Medulla oblongata (tissue), 1 donor: Measurements from ENCODE around the gene ZBTB44.
A peak's percentile ranks its signal among the peaks of the same experiment; 100 is the strongest.
"Not testable (repeated sequence)": the region's sequence is repeated elsewhere in the genome, so short reads cannot be mapped to it uniquely, and the experiment has no call there.

Experiments
- DNase-seq: peaks from one replicate; pipeline ENCODE4 v3.0.0-alpha.2; 2015; ENCODE audit errors: extremely low spot score

The ZBTB44 gene

DNA sequence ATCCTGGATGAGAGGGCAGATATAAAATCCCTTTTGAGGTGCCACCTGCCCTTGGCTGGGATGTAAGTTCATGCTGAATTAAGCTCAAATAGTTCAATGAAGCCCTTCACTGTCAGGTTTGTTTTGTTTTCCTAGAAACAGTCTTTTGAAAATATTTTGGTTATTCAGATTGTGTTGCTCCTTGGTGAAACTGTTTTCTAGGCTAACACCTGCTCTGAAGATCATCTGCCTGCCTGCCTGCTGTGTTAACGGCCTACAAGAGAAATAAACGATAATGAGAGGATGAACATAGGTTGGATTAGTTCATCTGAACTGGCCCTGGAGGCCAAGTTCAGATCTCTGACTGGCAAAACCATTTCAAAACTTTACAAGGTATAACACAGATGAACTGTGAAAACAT lies 67.4 kb downstream of the ZBTB44 start:
- DNase-seq, result no peak

DNA sequence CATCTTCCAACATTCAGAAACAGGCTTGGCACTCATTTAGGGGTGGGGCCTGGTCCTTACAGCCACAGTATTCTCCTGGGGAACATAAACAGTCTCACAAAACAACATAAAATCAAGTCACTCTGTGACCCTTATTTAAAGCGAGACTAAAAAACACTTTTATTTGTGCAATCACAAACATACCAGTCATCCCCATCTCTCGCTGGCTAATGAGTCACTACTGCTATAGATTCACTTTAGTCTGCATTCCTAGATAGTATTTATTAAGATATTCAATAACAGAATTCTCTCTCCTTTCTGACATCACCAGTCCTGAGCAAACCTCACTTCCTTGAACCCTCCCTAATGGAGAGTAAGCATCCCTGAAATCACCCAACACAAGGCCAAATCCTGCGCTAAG lies 68.0 kb downstream of the ZBTB44 start:
- no peak for DNase-seq

DNA sequence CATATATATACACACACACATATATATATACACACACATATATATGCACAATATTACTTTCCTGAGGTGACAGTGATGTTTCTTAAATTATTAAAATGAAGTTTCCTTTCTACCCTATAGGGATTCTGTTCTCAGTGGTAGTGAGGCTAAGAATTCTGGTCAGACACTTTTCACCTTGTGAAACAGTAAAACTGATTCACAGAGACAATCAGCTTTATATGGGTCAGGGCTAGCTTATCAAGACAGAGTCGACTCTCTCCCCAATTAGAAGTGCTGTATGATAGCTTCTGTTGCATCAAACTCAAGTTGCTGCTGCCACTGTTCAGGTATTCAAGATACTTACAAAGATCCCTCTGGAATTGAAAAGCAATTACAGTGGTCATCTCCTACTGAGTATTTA lies 68.4 kb downstream of the ZBTB44 start:
- DNase-seq, result no peak

DNA sequence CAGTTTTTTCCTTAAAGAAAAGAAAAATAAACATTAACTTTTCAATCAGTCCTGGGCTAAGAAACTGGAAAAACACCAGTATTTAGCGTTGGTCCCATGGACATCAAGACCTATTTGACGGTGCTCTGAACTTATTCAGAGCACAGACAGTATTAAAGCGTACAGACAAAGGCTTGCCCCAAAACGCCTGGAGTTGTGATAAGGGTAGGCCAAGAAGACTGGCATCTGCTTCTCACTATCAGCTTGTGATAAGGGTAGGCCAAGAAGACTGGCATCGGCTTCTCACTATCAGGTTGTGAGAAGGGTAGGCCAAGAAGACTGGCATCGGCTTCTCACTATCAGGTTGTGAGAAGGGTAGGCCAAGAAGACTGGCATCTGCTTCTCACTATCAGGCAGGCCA lies 69.3 kb downstream of the ZBTB44 start:
- DNase-seq, result not testable (repeated sequence)

DNA sequence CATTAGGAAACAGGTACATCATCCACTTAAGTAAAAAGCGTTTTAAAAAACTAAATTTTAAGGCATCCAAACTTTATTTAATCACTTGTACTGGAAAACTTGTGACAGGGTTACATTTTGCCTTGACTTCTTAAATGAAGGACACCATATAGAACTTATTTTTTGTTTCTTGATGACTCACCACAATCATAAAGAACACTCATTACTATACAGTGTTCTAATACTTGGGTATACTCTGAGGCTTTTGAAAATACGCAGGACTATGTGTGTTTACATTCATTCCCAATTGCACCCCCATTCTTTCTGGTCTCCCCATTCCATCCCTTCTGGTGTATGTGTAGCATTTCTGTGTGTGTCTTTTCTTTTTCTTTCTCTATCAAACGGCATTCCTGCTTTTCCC lies 69.9 kb downstream of the ZBTB44 start:
- no peak for DNase-seq

DNA sequence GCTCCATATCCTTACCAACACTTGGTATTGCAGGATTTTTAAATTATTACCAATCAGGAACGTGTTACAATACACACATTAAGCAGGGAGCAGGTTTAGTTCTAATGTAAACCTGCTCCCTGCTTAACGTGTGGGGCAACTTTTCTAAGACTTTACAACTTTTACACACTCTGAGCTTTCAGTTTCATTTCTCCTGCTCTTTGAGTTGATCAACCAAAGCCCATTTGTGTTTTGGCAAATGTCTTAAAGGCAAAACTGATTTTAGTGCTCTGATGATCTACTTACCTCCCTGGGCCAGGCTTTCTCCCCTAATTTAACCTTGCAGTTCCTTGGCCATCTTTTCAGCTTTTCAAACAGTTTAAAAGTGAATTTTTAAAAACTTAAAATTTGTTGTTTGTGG lies 70.9 kb downstream of the ZBTB44 start:
- DNase-seq, result no peak

DNA sequence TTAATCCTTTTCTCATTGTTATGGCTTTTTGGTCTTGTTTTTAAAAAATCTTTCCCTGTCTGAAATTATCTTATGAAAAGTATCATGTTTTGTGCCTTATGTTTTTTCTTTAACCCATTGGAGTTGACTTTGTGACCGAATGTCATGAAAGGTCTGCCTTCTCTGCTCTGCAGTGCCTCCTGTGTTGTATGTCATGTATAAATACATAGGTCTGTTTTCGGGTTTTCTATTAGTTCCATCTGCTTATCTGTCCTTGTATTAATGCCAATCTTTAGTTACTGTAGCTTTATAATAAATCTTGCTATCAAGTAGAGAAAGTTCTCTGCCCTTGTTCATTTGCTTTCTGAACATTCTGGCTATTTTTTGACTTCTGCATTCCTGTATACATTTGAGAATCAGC lies 73.0 kb downstream of the ZBTB44 start:
- DNase-seq, result no peak

DNA sequence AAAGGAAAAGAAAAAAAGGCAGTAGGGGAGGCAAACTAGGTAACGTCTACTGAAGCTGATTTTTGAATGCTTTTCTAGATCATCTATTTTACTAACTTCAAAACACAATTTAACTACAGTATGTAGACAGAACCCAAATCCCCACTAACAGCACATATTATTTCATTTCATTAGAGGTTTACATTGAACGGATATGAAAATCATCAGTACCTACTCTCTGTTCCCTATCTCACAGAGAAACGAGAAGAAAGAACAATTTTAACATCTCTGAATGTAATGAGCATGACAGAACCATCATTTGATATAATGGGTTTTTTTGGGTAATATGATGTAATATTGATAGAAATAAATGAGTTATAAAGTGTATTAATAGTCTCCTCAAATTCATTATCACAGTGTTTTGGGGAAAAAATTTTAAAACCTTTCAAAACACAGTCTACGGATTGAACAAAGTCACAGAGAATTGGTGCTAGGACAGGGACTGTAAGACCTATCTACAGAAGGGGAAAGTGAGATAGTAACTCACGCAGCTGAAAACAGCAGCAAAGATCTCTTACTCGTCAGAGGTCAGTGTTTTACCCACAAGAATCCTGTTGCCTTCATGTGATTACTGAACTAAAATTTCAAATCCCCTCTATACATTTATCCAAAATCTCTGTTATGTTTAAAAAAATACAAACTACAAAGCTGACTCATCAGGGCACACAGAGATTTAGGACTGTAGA lies 77.3 kb downstream of the ZBTB44 start:
- DNase-seq, result no peak

DNA sequence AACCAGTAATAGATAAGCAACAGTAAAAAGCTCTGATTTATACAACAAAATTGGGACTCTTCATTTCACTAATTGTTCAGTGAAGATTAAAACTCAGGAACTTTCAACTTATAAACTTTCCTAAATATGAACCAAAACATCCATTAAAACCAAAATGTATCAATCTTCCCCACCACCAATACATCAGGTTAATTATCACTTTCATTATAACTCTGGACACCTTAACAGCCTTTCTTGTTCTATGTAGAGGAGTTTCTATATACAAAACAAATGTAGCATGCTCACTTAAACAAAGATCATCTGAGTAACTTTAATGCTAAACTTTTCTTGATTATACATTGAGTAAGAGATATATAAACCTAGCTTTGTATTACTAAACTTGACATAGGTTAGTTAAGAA lies 80.4 kb downstream of the ZBTB44 start:
- DNase-seq, result no peak

DNA sequence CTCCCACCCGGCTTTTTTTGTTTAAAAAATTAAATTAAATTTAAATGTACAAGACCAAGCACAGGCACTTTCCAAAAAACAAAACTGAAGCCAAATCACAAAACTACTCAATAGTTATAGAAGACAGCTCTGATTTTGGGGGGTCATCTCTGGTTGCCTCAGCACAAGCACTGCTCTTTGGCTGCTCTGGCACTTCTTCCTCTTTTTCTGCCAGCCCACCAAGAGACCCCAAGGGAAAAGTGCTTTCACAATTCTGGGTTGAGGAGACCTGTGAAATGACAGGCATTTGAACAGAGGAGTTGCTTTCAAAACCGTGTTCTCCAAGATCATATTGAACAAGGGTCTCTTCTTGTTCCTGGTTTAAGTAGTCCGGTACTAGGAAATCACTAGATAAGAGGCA lies 80.8 kb downstream of the ZBTB44 start:
- DNase-seq, result not testable (repeated sequence)

DNA sequence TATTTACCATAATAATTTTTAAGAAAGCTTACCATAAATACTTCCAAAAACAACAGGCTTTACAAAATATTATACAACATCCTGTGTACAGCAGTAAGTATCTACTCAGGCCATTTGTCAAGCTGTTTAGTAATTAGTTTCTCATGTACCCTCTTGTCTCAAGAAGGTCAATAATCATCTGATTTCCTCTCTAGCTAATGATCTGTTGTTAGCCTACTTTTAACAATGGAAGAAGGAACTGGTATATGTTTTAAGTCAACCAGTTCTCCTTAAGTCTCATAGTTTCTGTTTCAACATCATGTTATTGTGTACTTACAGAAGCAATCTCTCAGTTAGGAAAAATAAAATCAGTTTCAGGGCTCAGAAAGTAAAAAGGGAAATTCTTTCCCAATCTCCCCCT lies 81.2 kb downstream of the ZBTB44 start:
- DNase-seq, result not testable (repeated sequence)

DNA sequence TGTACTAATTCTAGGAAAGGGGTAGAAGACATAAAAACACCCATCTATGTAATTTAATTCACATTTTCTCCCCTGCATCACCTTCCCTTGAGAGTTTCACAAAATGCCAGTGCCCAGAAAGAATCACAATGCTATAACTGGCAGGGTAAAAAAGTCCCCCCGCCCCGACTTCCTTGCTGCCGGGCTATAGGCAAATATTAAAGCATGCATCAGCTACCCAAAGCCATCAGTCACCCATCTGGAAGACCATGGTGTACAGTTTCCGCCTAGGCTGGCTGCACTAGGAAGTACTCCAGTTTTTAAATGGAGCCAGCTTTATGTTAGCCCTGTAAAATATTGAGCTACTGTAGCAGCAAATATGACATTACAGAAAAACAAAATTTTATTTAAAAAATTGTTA lies 87.3 kb downstream of the ZBTB44 start:
- no peak for DNase-seq

DNA sequence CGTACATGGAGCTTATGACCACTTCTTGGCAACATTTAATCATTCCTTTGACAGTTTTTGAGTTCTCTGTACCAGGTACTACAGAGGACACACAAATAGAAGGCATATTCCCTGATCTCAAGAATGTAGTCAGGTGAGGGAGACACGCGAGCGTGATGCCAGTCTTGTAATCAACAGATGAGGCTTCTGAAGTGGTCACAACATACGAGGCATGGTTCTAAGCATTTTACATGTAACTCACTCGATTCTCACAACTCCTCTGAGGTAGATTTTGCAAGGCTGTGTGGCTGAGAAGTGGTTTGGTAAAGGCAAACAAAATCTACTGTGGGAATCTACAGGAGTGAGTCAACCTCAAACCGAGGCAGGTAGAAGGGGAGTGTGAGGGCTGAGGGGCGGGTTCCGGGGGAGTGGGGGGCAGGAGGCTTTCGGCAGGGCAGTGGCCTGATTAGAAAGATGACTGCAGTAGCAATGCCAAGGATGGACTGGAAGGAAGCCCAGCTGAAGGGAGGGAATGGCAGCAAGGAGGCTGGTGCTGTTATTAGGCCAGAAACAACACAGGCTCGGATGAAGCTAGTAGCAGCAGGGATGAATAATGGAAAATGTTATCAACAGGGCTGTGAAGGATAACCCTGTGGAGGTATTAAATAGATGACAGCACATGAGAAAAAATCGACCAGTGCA lies 91.3 kb downstream of the ZBTB44 start:
- DNase-seq, result peak; percentile 15

DNA sequence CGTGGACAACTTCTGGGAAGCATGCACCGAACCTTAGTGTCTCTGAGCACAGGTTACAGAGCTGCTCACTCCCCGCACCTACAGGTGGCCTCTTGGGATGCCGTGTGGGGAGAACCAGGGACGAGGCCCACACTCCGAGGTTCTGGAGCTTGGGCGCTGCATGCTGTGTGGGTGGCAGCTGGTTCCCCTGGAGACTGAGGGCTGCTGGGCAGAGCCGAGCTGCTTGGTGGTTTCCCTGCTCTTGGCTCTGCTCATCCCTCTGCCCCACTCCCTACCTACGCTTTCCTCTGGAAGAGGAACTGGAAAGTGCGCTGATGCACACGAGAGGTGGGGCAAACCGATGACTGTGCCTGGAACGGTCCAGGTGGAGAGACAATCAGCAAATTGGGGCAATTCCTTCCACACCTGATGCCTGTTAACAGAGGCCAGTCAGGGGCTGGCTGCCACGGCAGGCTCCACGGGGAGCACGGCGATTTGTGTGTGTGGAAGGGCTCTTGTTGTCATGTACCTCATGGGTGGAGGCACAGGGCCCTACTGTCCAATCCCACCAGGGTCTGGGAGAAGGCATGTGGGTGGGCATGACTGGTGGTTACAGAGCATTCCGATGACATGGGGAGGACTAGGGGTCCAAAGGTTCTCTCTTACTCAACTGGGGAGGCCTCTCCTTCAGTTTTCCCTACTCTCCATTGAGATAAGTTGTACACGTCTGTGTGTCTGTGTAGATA lies 94.2 kb downstream of the ZBTB44 start:
- DNase-seq, result no peak

DNA sequence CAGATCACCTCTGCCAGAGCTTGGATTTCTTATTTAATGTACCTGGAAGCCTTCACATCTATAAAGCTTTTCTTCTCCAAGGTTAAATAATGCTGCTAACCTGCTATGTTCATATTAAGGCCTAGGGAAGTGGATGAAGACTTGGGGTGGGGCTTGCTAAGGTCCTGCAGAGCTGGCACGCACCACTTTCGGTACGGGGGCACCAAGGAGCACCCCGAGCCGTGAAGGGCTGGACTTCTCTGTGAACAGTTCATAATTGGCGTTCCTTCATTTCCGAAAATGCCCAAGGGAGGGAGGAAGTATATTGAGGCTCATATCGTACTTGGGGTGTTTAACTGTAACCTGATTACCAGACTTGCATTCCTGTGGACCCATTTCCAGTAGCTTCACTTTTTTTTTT lies 95.6 kb downstream of the ZBTB44 start:
- DNase-seq, result no peak

DNA sequence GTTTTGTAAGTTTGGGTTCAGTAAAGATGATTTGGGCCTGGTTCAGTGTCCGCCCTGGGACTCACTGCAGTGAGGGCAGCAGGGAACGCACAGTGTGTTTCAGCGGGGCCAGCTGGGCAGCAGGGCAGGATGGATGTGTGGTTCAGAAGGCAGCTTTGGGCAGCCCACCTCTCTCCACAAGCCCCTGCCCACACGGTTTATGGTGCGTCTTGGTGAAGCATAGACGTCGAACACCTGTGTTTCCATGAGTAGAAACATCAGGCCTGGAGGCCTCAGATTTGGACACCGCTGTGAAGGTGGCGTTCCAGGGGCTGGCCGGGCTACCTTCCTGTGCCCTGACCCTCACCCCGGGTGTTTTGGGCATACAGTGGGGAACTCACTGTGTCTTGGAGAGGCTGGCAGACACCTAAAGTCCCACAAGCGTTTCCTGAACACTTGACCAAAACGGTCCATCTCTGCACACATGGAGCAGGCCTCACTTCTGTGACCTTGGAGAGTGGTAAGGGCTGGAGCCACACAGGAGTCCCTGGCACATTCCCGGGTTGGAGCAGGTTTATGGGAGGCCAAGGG lies 96.1 kb downstream of the ZBTB44 start:
- DNase-seq, result no peak

DNA sequence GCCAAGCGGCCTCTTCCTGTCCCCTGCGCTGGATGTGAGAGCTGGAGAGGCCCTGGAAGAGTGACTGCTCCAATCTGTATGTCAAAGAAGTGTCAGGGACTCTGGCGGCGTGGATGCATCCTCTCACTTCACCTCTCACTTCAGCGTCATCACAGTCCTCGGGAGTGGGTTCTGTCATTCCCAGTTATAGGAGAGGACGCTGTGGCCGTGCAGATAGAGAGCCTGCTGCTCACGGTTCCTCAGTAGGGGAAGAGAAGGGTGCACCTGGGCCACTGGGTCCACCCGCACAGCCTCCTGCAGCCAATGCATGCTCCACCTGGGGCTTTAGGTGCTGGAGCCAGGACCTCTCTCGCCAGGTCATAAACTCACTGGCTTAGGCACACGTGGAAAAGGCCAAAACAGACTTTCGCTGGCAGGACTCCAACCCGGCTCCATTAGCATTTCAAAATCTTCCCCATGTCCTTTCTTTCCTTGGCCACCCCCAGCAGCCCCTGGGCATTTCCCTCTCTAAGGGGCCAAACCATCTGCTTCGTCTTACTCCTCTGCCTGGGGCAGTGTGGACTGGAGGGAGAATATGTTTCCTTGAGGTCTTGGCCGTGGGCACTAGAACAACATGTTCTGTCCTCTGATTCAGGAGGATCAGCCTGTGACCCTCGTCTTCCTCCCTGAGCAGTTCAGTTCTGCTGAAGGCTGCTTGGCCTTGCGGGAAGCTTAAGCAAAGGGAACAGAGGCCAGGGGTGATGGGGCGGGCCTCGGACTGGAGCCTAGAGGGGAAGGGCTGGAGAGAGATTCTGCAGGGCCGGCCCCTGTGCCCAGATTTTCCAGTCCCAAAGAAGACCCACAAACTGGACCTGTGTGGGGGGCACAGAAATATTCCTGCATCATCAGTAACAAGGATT lies 97.3 kb downstream of the ZBTB44 start:
- no peak for DNase-seq

DNA sequence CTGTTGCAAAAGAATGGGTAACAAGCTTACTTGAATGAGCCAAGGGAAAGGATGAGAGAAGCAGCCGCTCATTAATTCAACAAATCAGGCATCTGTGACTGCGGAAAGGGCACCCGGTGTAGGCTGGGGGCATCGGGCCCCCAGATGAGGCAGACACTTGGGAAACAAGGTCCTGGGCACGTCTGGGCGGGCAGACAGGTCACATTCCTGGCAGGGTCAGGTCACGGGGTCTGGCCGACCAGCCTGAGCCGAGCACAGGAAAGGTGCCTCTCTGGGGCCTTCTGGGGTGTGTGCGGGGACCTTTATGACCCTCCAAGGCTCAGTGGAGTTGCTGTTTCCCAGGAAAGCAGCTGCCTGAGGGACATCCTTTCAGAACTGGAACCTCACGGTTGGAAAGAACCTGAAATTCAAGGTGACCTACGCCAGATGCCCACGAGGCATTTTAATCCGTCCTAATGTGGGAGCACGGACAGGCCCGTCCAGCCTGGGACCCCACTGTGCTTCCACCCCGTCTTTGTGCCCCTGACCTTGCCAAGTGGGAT lies 98.1 kb downstream of the ZBTB44 start:
- DNase-seq, result no peak

DNA sequence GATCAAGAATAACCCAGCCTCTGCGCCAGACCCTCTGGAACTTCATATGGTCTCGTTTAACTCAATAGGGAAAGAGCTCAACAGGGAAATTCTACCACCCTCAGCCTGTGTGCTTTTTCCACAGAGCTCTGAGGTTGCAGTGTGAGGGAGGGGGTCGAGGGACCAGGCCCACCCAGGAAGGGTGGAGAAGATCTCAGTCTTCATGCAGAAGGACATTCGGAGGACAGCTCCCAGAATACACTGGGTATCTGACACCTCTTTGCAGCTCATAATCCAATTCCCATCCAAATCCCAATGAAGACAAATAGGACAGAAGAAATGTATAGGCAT lies 98.5 kb downstream of the ZBTB44 start:
- no peak for DNase-seq

DNA sequence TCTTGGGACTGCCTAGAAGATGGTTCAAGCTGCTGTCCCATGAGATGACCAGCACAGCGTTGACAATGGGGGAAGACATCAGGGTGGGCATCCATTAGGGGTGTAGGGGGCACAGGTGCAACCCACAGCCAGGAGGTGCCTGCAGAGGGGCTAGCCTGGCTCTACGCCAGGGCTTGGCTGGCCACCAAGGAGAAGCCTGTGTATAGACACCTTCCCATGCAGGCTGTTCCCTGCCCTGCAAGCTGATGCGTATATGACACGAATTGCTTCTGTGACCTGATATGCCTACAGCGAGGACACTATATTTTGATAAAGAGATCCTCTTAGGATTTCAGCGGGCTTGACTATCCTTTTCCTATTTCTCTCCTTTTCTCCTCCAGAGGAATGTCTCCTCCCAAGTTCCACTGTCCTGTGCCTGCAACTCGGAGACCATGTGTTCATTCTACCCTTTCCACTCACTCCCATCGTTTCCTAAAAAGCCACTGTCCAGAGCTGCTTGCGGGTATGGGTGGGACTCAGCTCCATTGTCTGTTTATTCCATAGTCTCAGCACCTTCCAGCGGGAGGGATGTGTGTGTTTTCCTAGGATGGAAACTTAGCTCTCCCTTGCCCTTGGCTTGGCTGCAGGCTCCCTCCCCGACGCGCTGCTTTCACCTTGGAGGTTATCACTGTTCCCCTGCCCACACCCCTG lies 99.0 kb downstream of the ZBTB44 start:
- DNase-seq, result no peak
